Ectodermal cell (in vitro differentiated cells): Measurements from ENCODE around the gene C16orf54. TPM values are rescaled to one million over a fixed set of nuclear protein-coding genes. Genes with fewer than 3 reads are reported as not detected.
"Not testable (repeated sequence)": the region's sequence is repeated elsewhere in the genome, so short reads cannot be mapped to it uniquely, and the experiment has no call there.

ENCODE experiments used
- H3K27ac ChIP-seq: 2 replicates; pipeline ENCODE4 v1.7.0; 2013; ENCODE audit warnings: mild to moderate bottlenecking, low read depth, low read length; ENCODE audit not compliant: insufficient read depth, poor library complexity, severe bottlenecking
- H3K27me3 ChIP-seq: 2 replicates; pipeline ENCODE4 v1.7.0; 2013; ENCODE audit warnings: mild to moderate bottlenecking, low read length; ENCODE audit not compliant: insufficient read depth, control insufficient read depth, poor library complexity, severe bottlenecking
- H3K36me3 ChIP-seq: one replicate; pipeline ENCODE4 v1.7.0; 2013; ENCODE audit warnings: low read length; ENCODE audit not compliant: control insufficient read depth, insufficient read depth
- H3K4me1 ChIP-seq: one replicate; pipeline ENCODE4 v1.7.0; 2013; ENCODE audit warnings: low read length; ENCODE audit not compliant: control insufficient read depth, insufficient read depth
- H3K4me3 ChIP-seq: 2 replicates; pipeline ENCODE4 v1.7.0; 2013; ENCODE audit warnings: low read depth, low read length, control low read depth; ENCODE audit not compliant: insufficient read depth
- H3K9me3 ChIP-seq: 2 replicates; pipeline ENCODE4 v1.7.0; 2013; ENCODE audit warnings: mild to moderate bottlenecking, low read length, moderate library complexity; ENCODE audit not compliant: control insufficient read depth
- WGBS, 2 experiments: methylation state at CpG; one replicate each; pipeline ENCODE4 v1.1.7; 2013; ENCODE audit warnings: missing lambda C conversion rate in 2 of 2; 5-methylcytosine and 5-hydroxymethylcytosine counted together
- polyA plus RNA-seq, 4 experiments: library from polyadenylated mRNA; stranded (reverse); fragments of 50-300 nt; gene quantifications; one replicate each; pipeline ENCODE4 v1.2.3, GENCODE V29; 2013

The C16orf54 gene, protein sequence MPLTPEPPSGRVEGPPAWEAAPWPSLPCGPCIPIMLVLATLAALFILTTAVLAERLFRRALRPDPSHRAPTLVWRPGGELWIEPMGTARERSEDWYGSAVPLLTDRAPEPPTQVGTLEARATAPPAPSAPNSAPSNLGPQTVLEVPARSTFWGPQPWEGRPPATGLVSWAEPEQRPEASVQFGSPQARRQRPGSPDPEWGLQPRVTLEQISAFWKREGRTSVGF
- not detected for polyA plus RNA-seq (2013, experiment 1 of 4)
- not detected for polyA plus RNA-seq (2013, experiment 2 of 4)
- polyA plus RNA-seq (2013, experiment 3 of 4) = not detected
- polyA plus RNA-seq (2013, experiment 4 of 4) = not detected

DNA sequence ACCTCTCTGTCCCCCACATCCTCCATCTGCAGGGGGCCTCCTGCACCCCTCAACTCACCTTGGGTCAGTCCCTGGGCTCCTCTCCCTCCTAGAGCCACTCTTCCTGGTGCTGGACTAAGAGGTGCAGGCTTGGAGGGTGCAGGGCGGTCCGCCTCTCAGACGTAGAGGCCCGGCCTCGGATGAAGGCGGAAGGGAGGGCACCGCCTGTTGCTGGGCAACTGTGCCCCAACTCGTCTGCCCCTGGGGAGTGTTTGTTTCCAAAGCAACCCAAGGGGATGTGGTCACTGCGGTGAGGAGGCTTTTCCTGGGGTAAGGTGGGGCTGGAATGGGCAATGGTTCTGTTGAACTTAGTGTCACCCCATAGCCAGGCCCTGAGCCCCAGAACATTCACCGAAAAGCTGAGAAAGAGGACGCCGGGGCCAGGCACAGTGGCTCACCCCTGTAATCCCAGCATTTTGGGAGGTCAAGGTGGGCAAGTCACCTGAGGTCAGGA is at the start of gene C16orf54:
C16orf54 (minus strand) TSS at position 138 of the 493 bp plus-strand sequence. CDS start 1,039 bp downstream, outside the sequence.
- Histone ChIP-seq H3K4me1 (no peaks in the 10 kb centered on the region), H3K9me3 (no peaks in the 10 kb centered on the region), H3K27me3 (no peaks in the 10 kb centered on the region), H3K27ac (no peak within 1 kb of the TSS), H3K36me3 (no peaks in the 10 kb centered on the region), H3K4me3 (no peak within 1 kb of the TSS)
- WGBS, 2 experiments = 81 to 85% methylated on average over 12 of the region's 12 CpGs

GRCh38 chr16:29794231-29794710 is 48.5 kb upstream of the C16orf54 start:
- Histone ChIP-seq H3K9me3 (no peaks in the 10 kb centered on the region), H3K4me3 (no peak overlapping the region), H3K27me3 (no peaks in the 10 kb centered on the region), H3K36me3 (peaks cover 36% of the 10 kb centered on the region), H3K27ac (no peak overlapping the region), H3K4me1 (no peaks in the 10 kb centered on the region)
- 91 to 97% methylated on average over 3 of the region's 3 CpGs for WGBS, 2 experiments

DNA sequence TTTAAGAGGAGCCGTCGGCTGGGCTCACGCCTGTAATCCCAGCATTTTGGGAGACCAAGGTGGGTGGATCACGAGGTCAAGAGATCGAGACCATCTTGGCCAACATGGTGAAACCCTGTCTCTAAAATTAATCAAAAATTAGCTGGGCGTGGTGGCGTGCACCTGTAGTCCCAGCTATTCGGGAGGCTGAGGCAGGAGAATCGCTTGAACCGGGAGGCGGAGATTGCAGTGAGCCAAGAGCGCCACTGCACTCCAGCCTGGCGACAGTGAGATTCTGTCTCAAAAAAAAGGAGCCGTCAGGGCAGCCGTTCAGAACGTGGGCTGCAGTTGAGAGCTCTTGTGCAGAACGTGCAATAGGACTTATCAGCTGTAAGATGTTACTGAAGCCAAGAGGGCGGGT is 47.4 kb upstream of the C16orf54 start:
- not testable (repeated sequence) for H3K27me3 ChIP-seq, H3K27ac ChIP-seq, H3K4me1 ChIP-seq, H3K4me3 ChIP-seq, H3K9me3 ChIP-seq
- peaks cover 25% of the 10 kb centered on the region for H3K36me3 ChIP-seq
- 94 to 95% methylated on average over 18 of the region's 18 CpGs for WGBS, 2 experiments

GRCh38 chr16:29791845-29792807 is 46.3 kb upstream of the C16orf54 start:
- Histone ChIP-seq H3K9me3 (no peaks in the 10 kb centered on the region), H3K4me1 (no peaks in the 10 kb centered on the region), H3K27ac (no peak overlapping the region), H3K4me3 (peak overlapping the region; percentile 100), H3K27me3 (no peaks in the 10 kb centered on the region), H3K36me3 (peaks cover 16% of the 10 kb centered on the region)
- WGBS, 2 experiments = 83 to 89% methylated on average over 9 of the region's 9 CpGs

- no peaks in the 10 kb centered on the region for H3K9me3 ChIP-seq
- peaks cover 6% of the 10 kb centered on the region for H3K36me3 ChIP-seq
- no peaks in the 10 kb centered on the region for H3K27me3 ChIP-seq
- peak overlapping the region; percentile 100 for H3K4me3 ChIP-seq
- 2% methylated on average over 31 of the region's 31 CpGs for WGBS, 2 experiments
- peak overlapping the region; percentile 11 for H3K27ac ChIP-seq
- no peaks in the 10 kb centered on the region for H3K4me1 ChIP-seq
These were observed 45.4 kb upstream of the C16orf54 start for GRCh38 chr16:29790949-29791844.

DNA sequence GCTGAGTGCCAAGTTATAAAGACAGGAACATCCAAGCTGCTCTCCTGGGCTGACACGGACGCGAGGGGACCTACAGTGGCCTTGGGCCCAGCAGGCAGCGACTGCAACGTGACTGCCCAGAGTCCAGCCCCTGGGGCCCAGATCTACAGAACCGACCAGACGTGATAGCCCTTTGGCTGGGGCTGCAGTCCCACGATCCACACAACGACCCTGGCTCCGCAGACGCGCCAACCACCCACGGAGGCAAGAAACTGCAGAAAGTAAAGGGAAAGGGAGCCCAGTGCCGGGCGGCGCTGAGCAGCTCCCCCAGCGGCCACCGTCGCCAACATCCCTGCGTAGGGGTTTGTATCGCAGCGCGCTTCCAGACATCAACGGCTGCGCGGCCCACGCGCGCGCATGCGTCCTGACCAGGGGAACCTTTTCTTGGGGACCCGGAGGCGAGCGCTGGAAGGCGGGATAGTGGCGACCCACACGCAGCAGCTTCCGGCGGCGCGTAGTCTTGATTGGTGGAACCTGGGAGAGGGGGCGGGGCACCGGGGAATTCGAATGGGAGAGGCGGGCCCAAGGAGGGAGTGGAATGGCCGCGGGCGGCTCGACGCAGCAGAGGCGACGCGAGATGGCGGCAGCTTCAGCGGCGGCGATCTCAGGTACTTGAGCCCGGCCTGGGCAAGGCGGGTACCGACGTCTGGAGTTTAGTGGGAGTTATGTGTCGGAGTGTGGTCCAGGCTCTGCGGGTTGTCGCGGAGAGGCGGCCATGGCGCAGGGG is 44.6 kb upstream of the C16orf54 start, which contains the start of gene KIF22:
KIF22 (plus strand) TSS at position 569 of the 766 bp plus-strand sequence; CDS start at position 578, 9 bp downstream.
- peak within 1 kb of the TSS; percentile 100 for H3K4me3 ChIP-seq
- 2% methylated on average over 67 of the region's 67 CpGs for WGBS, 2 experiments

DNA sequence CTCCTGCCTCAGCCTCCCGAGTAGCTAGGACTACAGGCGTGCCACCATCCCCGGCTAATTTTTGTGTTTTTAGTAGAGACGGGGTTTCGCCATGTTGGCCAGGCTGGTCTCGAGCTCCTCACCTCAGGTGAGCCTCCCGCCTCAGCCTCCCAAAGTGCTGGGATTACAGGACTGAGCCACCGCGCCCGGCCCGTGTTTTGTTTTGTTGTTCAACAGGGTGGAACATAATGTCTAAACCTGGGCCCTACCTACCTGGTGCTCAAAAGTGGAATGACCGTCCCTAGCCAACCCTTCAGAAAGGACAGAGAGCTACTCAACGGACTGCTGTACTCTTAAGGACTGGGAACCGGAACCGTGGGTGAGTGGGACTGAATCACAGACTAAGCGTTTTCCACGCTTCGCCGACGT is 44.0 kb upstream of the C16orf54 start:
- H3K36me3 ChIP-seq = peaks cover 5% of the 10 kb centered on the region
- H3K27me3 ChIP-seq = no peaks in the 10 kb centered on the region
- H3K4me3 ChIP-seq = peak overlapping the region; percentile 100
- H3K9me3 ChIP-seq = no peaks in the 10 kb centered on the region
- H3K27ac ChIP-seq = peak overlapping the region; percentile 83
- WGBS, 2 experiments = 81 to 83% methylated on average over 20 of the region's 20 CpGs
- H3K4me1 ChIP-seq = no peaks in the 10 kb centered on the region

More for the DNA sequence above, 44.6 kb upstream of the C16orf54 start, which contains the start of gene KIF22:
- Histone ChIP-seq H3K27me3 (no peaks in the 10 kb centered on the region), H3K36me3 (peaks cover 5% of the 10 kb centered on the region), H3K27ac (peak within 1 kb of the TSS; percentile 83), H3K4me1 (no peaks in the 10 kb centered on the region), H3K9me3 (no peaks in the 10 kb centered on the region)

- H3K9me3 ChIP-seq, H3K36me3 ChIP-seq, H3K27ac ChIP-seq, H3K4me1 ChIP-seq, H3K4me3 ChIP-seq, H3K27me3 ChIP-seq: not testable (repeated sequence)
- WGBS, 2 experiments = 87 to 88% methylated on average over 4 of the region's 4 CpGs
These were observed 41.4 kb upstream of the C16orf54 start for GRCh38 chr16:29787155-29787554.
